AG04450 (cell line): ENCODE results near the gene GPR150. TPM values are rescaled to one million over a fixed set of nuclear protein-coding genes. Genes with fewer than 3 reads are reported as not detected.
A peak's percentile ranks its signal among the peaks of the same experiment; 100 is the strongest.

Experiments
- CTCF ChIA-PET: fragments of 300-600, 350-600 bp; formaldehyde crosslinking; extraction: SDS; loops from one replicate; lab custom pipeline; 2022; ENCODE audit warnings: antibody characterized with exemption, inconsistent platforms; lab: Charles Lee
- POLR2A ChIA-PET: fragments of 350-600 bp; formaldehyde crosslinking; extraction: SDS; loops from one replicate; lab custom pipeline; 2021; ENCODE audit warnings: antibody characterized with exemption, inconsistent platforms; lab: Yijun Ruan, JAX
- DNase-seq: peaks from one replicate; pipeline ENCODE4 v3.0.0-alpha.2; 2011; ENCODE audit warnings: low read depth, low spot score
- H3K27ac ChIP-seq: one replicate; pipeline ENCODE4 v1.5.1; 2012; ENCODE audit warnings: low read depth, low read length, control low read depth
- H3K27me3 ChIP-seq: one replicate; pipeline ENCODE4 v1.6.0; 2012; ENCODE audit warnings: low read length; ENCODE audit not compliant: control insufficient read depth, insufficient read depth
- H3K4me3 ChIP-seq: 2 replicates; pipeline ENCODE4 v1.5.1; 2011; ENCODE audit warnings: mild to moderate bottlenecking, low read depth, low read length, control low read depth
- H3K9me3 ChIP-seq: 2 replicates; pipeline ENCODE4 v1.5.1; 2012; ENCODE audit warnings: low read length; ENCODE audit not compliant: control insufficient read depth, insufficient read depth
- CTCF ChIP-seq: IDR thresholded peaks from 2 replicates; pipeline ENCODE4 v1.5.1; 2011; ENCODE audit warnings: low read depth, low read length, control low read depth, inconsistent platforms
- polyA plus RNA-seq: library from polyadenylated mRNA; depleted of rRNA; stranded (reverse); fragments of >200 nt; gene quantifications from 2 replicates; pipeline ENCODE4 v1.2.3, GENCODE V29; 2011

The GPR150 gene
- polyA plus RNA-seq, 1 experiment: 0.17 TPM

DNA sequence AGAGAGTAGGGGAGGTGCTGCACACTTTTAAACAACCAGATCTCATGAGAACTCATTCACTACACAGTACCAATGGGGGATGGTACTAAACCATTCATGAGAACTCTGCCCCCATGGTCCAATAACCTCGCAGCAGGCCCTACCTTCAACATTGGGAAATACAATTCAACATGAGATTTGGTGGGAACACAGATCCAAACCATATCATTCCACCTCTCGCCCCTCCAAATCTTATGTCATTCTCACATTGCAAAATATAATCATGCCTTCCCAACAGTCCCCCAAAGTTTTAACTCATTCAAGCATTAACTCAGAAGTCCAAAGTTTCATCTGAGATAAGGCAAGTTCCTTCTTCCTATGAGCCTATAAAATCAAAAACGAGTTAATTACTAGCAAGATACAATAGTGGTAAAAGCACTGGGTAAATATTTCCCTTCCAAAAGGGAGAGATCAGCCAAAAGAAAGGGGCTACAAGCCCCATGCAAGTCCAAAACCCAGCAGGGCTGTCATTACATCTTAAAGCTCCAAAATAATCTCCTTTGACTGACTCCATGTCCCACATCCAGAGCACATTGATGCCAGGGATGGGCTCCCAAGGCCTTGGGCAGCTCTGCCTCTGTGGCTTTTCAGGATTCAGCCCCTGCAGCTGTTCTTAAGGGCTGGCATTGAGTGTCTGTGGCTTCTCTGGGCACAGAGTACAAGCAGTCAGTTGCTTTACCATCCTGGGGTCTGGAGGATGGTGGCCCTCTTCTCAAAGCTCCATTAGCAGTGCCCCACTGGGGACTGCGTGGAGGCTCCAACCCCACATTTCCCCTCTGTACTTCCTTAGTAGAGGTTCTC, 8.3 kb downstream of the GPR150 start:
- CTCF ChIA-PET: interaction anchor here (1.9 kb wide), 1 partner anchor 36 kb away, joined by 4 read pairs; no protein-coding TSS in a partner anchor

DNA sequence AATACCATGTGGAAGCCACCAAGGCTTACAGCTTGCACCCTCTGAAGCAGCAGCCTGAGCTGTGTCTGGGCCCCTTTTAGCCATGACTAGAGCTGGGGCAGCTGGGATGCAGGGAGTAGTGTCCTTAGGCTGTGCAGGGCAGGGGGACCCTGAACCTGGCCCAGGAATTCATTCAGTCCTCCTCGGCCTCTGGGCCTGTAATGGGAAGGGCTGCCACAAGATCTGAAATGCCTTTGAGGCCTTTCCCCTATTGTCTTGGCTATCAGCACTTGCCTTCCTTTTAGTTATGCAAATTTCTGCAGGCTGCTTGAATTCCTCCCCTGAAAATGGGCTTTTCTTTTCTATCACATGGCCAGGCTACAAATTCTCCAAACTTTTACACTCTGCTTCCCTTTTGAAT, 9.0 kb downstream of the GPR150 start:
- ChIA-PET POLR2A (no interaction called here), CTCF (no interaction called here)

More for the DNA sequence above, 8.3 kb downstream of the GPR150 start:
- Histone ChIP-seq H3K27me3 (no peaks in the 10 kb centered on the region), H3K27ac (no peak overlapping the region), H3K4me3 (no peak overlapping the region), H3K9me3 (no peaks in the 10 kb centered on the region)
- DNase-seq: no peak
- POLR2A ChIA-PET: no interaction called here
- no peak for TF ChIP-seq CTCF

DNA sequence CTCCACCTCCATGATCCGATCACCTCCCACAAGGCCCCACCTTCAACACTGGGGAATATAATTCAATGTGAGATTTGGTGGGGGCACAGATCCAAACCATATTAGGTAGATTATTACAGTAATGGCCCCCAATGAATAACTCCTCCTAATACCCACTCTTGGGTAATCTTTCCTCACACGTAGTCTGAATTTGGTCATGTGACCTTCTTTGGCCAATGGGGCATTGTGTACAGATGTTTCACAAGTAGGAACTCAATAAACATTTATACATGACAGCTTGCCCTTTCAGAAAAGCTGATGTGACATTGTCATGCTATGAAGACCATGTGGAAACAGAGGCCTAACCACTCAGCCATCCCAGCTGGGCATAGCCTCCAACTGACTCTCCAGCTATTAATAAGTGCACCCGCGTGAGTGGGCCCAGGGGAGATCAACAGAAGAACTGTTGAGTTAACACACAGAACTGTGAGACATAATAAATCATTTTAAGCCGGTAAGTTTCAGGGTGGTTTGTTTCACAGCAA, 10.6 kb downstream of the GPR150 start:
- CTCF ChIA-PET: interaction anchor here (1.5 to 2.1 kb wide), 3 partner anchors 11 to 34 kb away, joined by 6 to 9 read pairs (median 8); no protein-coding TSS in a partner anchor
- POLR2A ChIA-PET: interaction anchor here (1.2 kb wide), 1 partner anchor 16 kb away, joined by 4 read pairs; the partner anchor contains the start of gene RFESD

More for the DNA sequence above, 9.0 kb downstream of the GPR150 start:
- H3K27me3 ChIP-seq: no peaks in the 10 kb centered on the region
- TF ChIP-seq CTCF: no peak
- no peaks in the 10 kb centered on the region for H3K9me3 ChIP-seq
- DNase-seq: no peak
- H3K27ac ChIP-seq: no peak overlapping the region
- H3K4me3 ChIP-seq: no peak overlapping the region

GRCh38 chr5:95631255-95631958, 11.5 kb downstream of the GPR150 start:
- H3K4me3 ChIP-seq: no peak overlapping the region
- TF ChIP-seq CTCF: no peak
- ChIA-PET CTCF (interaction anchor here (0.7 to 2.1 kb wide), 5 partner anchors 10 to 216 kb away, joined by 3 to 9 read pairs (median 6); partner anchors contain the start of gene RHOBTB3), POLR2A (interaction anchor here (1.2 to 1.3 kb wide), 2 partner anchors 8 to 15 kb away, joined by 3 to 4 read pairs; partner anchors contain the start of gene RFESD)
- no peaks in the 10 kb centered on the region for H3K27me3 ChIP-seq
- no peak overlapping the region for H3K27ac ChIP-seq
- DNase-seq: peak; percentile 44
- H3K9me3 ChIP-seq: no peaks in the 10 kb centered on the region

More for the DNA sequence above, 10.6 kb downstream of the GPR150 start:
- DNase-seq: no peak
- no peak for TF ChIP-seq CTCF
- H3K27me3 ChIP-seq: no peaks in the 10 kb centered on the region
- no peaks in the 10 kb centered on the region for H3K9me3 ChIP-seq
- no peak overlapping the region for H3K27ac ChIP-seq
- no peak overlapping the region for H3K4me3 ChIP-seq
